D721Med (cell line): Measurements from ENCODE around the gene MORF4L2.

Experiments used
- DNase-seq: peaks from one replicate; pipeline ENCODE4 v3.0.0; 2011; ENCODE audit warnings: low spot score; ENCODE audit not compliant: insufficient read length
- FAIRE-seq: peaks from 2 replicates; lab custom pipeline; 2011; peaks lifted over from hg19 to GRCh38; lab: Jason Lieb, UNC
- TF ChIP-seq, protein P1 (sequence below): IDR thresholded peaks from 2 replicates; pipeline ENCODE4 v1.5.1; 2012; ENCODE audit warnings: mild to moderate bottlenecking, control low read depth; ENCODE audit not compliant: insufficient read depth; ENCODE audit errors: missing control alignments

The MORF4L2 gene

GRCh38 chrX:103699243-103699642, 12.7 kb upstream of the MORF4L2 start:
- no peak for FAIRE-seq
- DNase-seq: no peak
- TF ChIP-seq, protein P1, sequence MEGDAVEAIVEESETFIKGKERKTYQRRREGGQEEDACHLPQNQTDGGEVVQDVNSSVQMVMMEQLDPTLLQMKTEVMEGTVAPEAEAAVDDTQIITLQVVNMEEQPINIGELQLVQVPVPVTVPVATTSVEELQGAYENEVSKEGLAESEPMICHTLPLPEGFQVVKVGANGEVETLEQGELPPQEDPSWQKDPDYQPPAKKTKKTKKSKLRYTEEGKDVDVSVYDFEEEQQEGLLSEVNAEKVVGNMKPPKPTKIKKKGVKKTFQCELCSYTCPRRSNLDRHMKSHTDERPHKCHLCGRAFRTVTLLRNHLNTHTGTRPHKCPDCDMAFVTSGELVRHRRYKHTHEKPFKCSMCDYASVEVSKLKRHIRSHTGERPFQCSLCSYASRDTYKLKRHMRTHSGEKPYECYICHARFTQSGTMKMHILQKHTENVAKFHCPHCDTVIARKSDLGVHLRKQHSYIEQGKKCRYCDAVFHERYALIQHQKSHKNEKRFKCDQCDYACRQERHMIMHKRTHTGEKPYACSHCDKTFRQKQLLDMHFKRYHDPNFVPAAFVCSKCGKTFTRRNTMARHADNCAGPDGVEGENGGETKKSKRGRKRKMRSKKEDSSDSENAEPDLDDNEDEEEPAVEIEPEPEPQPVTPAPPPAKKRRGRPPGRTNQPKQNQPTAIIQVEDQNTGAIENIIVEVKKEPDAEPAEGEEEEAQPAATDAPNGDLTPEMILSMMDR: no peak

DNA sequence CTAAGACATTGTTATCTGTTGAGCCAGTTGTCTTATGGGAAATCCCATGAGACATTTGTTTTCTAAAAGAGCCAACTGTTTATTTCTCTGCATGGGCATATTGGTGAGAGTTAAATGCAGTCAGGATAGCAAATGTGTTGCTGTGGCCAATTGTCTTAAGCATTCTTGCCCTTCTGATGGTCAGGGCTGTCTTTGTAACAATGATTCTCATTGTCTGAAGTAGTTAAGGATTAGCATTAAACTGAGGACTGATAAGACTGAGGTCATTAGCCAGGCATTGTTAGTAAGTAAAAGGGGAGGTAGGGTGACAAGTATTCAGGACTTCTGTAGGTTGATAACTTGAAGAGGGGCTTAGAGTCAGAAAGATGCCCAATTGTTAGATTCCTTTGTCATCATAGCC, 11.2 kb upstream of the MORF4L2 start:
- TF ChIP-seq, protein P1: no peak
- FAIRE-seq (no peak), DNase-seq (no peak)

- DNase-seq (no peak), FAIRE-seq (no peak)
- TF ChIP-seq, protein P1: no peak
These were observed 4.6 kb upstream of the MORF4L2 start for GRCh38 chrX:103691059-103691458.

DNA sequence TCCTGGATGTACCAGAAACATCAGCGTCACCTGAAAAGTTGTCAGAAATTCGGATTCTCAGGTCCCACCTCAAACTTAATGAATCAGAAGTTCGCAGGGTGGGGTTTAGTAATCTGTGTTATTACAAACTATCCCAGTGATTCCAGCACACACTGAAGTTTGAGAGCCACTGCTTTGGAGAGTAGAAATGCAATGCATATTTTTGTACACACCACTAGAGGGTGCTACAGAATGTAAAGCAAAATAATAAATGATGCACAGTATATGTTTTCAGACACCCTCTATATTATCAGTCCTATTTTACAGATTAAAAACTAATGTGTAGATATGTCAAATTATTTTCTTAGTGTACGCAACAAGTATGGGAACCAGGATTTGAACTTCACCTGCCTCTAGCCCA, 2.4 kb upstream of the MORF4L2 start:
- TF ChIP-seq, protein P1: peak; percentile 47
- peak; percentile 53 for FAIRE-seq
- DNase-seq: no peak

DNA sequence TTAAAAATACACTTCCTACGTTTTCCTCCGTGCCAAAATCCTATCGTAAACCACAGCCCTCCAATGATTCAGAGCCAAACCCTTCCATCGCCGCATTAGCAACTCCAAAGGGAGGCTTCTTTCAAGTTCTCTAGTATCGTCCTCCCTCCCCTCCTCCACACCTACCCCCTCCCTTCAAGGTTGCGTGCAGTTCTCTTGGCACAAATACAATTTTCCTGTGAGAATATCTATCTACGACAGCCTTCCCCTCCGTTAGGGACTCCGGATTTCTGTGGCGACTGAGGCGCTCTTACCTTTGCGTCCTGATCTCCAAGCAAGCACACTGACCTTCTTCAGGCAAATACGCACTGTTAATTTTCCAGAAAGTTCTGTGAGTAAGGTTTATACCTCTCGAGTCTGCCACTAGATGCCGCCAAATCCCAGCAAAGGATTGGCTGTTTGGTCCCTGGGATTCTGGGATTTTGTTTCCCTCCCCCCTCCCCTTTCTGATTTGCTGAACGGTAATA, 1.2 kb upstream of the MORF4L2 start:
- TF ChIP-seq, protein P1: peak; percentile 60
- DNase-seq (no peak), FAIRE-seq (no peak)

DNA sequence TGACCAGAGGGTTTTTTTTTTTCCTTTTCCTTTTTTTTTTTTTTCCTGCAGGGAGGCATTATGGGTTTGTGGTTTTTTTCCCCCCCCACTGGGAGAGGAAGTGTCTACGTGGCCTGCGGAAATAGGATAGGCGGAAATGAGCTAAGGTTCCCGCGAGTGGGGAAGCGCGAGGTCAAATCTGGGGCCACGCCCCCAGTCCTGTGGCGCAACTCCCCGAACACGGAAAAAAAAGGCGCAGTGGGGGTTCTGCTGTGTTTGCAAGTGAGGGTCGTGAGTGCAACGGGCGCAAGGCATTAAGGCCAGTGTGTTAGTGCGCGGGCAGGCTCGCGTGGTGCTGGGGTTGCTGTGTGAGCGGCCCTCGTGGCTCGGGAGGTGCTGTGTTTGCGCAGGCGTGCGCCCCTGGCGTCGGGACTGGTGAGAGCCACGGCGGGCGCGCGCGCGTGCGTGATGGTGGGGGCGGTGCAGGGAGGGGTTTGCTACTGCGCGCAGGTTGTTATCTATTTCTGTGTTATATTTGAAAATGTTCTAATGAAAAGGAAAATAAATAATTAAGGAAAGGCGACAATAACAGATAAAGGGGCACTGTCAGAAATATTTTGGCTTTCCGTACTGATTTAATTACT, 685 bp upstream of the MORF4L2 start:
- TF ChIP-seq, protein P1: peak; percentile 19
- DNase-seq (no peak), FAIRE-seq (no peak)

DNA sequence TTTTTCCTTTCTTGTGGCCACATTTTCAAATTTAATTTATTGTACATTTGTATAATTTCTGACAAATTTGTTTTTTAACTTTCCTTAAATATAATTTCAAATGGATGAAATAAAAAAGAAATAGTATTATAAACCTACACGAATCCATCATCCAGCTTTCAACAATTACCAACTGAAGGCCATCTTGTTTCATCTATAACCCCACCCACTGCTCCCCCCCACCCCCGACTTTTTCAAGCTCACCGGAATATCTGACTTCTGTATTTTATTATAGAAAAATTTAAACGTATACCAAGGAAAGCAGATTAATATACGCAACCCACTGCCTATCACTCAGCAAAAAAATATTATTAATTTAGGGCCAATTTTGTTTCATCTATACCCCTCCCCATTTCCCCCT, 1.1 kb downstream of the MORF4L2 start:
- DNase-seq: no peak

More for the DNA sequence above, 1.1 kb downstream of the MORF4L2 start:
- TF ChIP-seq, protein P1: no peak
- no peak for FAIRE-seq
